Chondrocyte (in vitro differentiated cells): Measurements from ENCODE around the gene SHISA3. TPM values are rescaled to one million over a fixed set of nuclear protein-coding genes. Genes with fewer than 3 reads are reported as not detected.
"Not testable (repeated sequence)": the region's sequence is repeated elsewhere in the genome, so short reads cannot be mapped to it uniquely, and the experiment has no call there.

Experiments
- DNase-seq: peaks from one replicate; pipeline ENCODE4 v3.0.0; 2021; ENCODE audit warnings: mixed read lengths, low spot score
- H3K27ac Mint-ChIP-seq: one replicate; pipeline ENCODE4 v1.8.0; 2021; ENCODE audit warnings: mild to moderate bottlenecking, moderate library complexity, mixed read lengths; ENCODE audit not compliant: unreplicated experiment
- H3K27me3 Mint-ChIP-seq: 2 replicates; pipeline ENCODE4 v1.8.0; 2021; ENCODE audit warnings: low read depth, mixed read lengths
- H3K36me3 Mint-ChIP-seq: 2 replicates; pipeline ENCODE4 v1.8.0; 2021; ENCODE audit warnings: low read depth, mixed read lengths
- H3K4me1 Mint-ChIP-seq: 2 replicates; pipeline ENCODE4 v1.8.0; 2021; ENCODE audit warnings: low read depth, mild to moderate bottlenecking, mixed read lengths
- H3K4me3 Mint-ChIP-seq: one replicate; pipeline ENCODE4 v1.8.0; 2021; ENCODE audit warnings: mild to moderate bottlenecking, moderate library complexity, mixed read lengths; ENCODE audit not compliant: unreplicated experiment
- H3K9me3 Mint-ChIP-seq: 2 replicates; pipeline ENCODE4 v1.8.0; 2021; ENCODE audit warnings: low read depth, mixed read lengths
- CTCF ChIP-seq: fragments of 200-600 bp; sonication (generic); IDR thresholded peaks from 2 replicates; pipeline ENCODE4 v1.5.0; 2021; ENCODE audit warnings: antibody characterized with exemption, mild to moderate bottlenecking, moderate library complexity
- total RNA-seq: library from RNA; stranded (reverse); gene quantifications from 3 replicates; pipeline ENCODE4 v1.2.1, GENCODE V29; 2021

SHISA3 gene
- total RNA-seq, 1 donor from 2014 or later: not detected

GRCh38 chr4:42363614-42364013 is 33.7 kb upstream of the SHISA3 start:
- H3K36me3 Mint-ChIP-seq: no peaks in the 10 kb centered on the region
- TF ChIP-seq CTCF: no peak
- H3K4me1 Mint-ChIP-seq: no peaks in the 10 kb centered on the region
- H3K27ac Mint-ChIP-seq: no peak overlapping the region
- H3K4me3 Mint-ChIP-seq: no peak overlapping the region
- H3K27me3 Mint-ChIP-seq: peaks cover 44% of the 10 kb centered on the region
- peaks cover 4% of the 10 kb centered on the region for H3K9me3 Mint-ChIP-seq
- no peak for DNase-seq

GRCh38 chr4:42364266-42365053 is 32.8 kb upstream of the SHISA3 start:
- TF ChIP-seq CTCF: no peak
- Mint-ChIP-seq H3K4me3 (no peak overlapping the region), H3K4me1 (no peaks in the 10 kb centered on the region), H3K27me3 (peaks cover 40% of the 10 kb centered on the region), H3K27ac (no peak overlapping the region), H3K36me3 (no peaks in the 10 kb centered on the region), H3K9me3 (peaks cover 4% of the 10 kb centered on the region)
- no peak for DNase-seq

- Mint-ChIP-seq H3K4me1 (no peaks in the 10 kb centered on the region), H3K27me3 (peaks cover 26% of the 10 kb centered on the region), H3K27ac (no peak overlapping the region), H3K36me3 (no peaks in the 10 kb centered on the region), H3K4me3 (no peak overlapping the region), H3K9me3 (peaks cover 4% of the 10 kb centered on the region)
- DNase-seq: no peak
- no peak for TF ChIP-seq CTCF
Measured at GRCh38 chr4:42366959-42367358, 30.3 kb upstream of the SHISA3 start.

GRCh38 chr4:42369489-42369888 is 27.8 kb upstream of the SHISA3 start:
- TF ChIP-seq CTCF: no peak
- Mint-ChIP-seq H3K27ac (no peak overlapping the region), H3K9me3 (peaks cover 3% of the 10 kb centered on the region), H3K4me3 (no peak overlapping the region), H3K36me3 (no peaks in the 10 kb centered on the region), H3K27me3 (peaks cover 15% of the 10 kb centered on the region), H3K4me1 (no peaks in the 10 kb centered on the region)
- DNase-seq: no peak

- peak; percentile 91 for TF ChIP-seq CTCF
- H3K27me3 Mint-ChIP-seq: peaks cover 23% of the 10 kb centered on the region
- no peak overlapping the region for H3K4me3 Mint-ChIP-seq
- H3K4me1 Mint-ChIP-seq: no peaks in the 10 kb centered on the region
- no peak overlapping the region for H3K27ac Mint-ChIP-seq
- H3K36me3 Mint-ChIP-seq: no peaks in the 10 kb centered on the region
- H3K9me3 Mint-ChIP-seq: peaks cover 6% of the 10 kb centered on the region
- no peak for DNase-seq
Measured at GRCh38 chr4:42371305-42372252, 25.7 kb upstream of the SHISA3 start.

GRCh38 chr4:42372303-42372702 is 25.0 kb upstream of the SHISA3 start:
- DNase-seq, H3K4me3 Mint-ChIP-seq, H3K4me1 Mint-ChIP-seq, H3K27ac Mint-ChIP-seq, H3K36me3 Mint-ChIP-seq, H3K9me3 Mint-ChIP-seq: not testable (repeated sequence)
- peaks cover 25% of the 10 kb centered on the region for H3K27me3 Mint-ChIP-seq
